GM15510 (cell line): Measurements from ENCODE around the gene BCAR1.

Experiments
- POLR2A ChIP-seq: IDR thresholded peaks from 3 replicates; pipeline ENCODE4 v1.6.1; 2011; ENCODE audit warnings: borderline replicate concordance; ENCODE audit not compliant: insufficient read length; ENCODE audit errors: extremely low read depth

Gene BCAR1

GRCh38 chr16:75188832-75189477 is 62.5 kb downstream of the BCAR1 start:
- no peak for TF ChIP-seq POLR2A

- no peak for TF ChIP-seq POLR2A
These were observed 69.8 kb downstream of the BCAR1 start for GRCh38 chr16:75181630-75182029.

- no peak for TF ChIP-seq POLR2A
These were observed 72.2 kb downstream of the BCAR1 start for GRCh38 chr16:75179208-75179607.
